Measurements from ENCODE around the gene ZCCHC17. TPM values are rescaled to one million over a fixed set of nuclear protein-coding genes. Genes with fewer than 3 reads are reported as not detected.

The ZCCHC17 gene
- total RNA-seq, 1 donor from 2014 or later: 26.2 TPM

GRCh38 chr1:31318146-31318545 is 21.3 kb downstream of the ZCCHC17 start:
- Mint-ChIP-seq H3K36me3 (ENCODE audit: low read depth) (peaks cover 61% of the 10 kb centered on the region), H3K4me1 (ENCODE audit: low read depth) (no peaks in the 10 kb centered on the region), H3K9me3 (no peaks in the 10 kb centered on the region), H3K27me3 (ENCODE audit: low read depth) (no peaks in the 10 kb centered on the region), H3K27ac (no peak overlapping the region), H3K4me3 (ENCODE audit: low read depth) (no peak overlapping the region)
- no peak for DNase-seq (ENCODE audit: low spot score)
- intact Hi-C loops (cut with micrococcal nuclease): no loop called here

- intact Hi-C loops (cut with micrococcal nuclease): no loop called here
- Mint-ChIP-seq H3K36me3 (ENCODE audit: low read depth) (peaks cover 30% of the 10 kb centered on the region), H3K9me3 (no peaks in the 10 kb centered on the region), H3K4me1 (ENCODE audit: low read depth) (no peaks in the 10 kb centered on the region), H3K27ac (no peak overlapping the region), H3K27me3 (ENCODE audit: low read depth) (no peaks in the 10 kb centered on the region), H3K4me3 (ENCODE audit: low read depth) (no peak overlapping the region)
- no peak for DNase-seq (ENCODE audit: low spot score)
These were observed 27.3 kb downstream of the ZCCHC17 start for GRCh38 chr1:31324093-31324492.

- intact Hi-C loops (cut with micrococcal nuclease): no loop called here
- no peaks in the 10 kb centered on the region for H3K9me3 Mint-ChIP-seq
- no peak overlapping the region for H3K4me3 Mint-ChIP-seq (ENCODE audit: low read depth)
- no peaks in the 10 kb centered on the region for H3K4me1 Mint-ChIP-seq (ENCODE audit: low read depth)
- no peak for DNase-seq (ENCODE audit: low spot score)
- no peaks in the 10 kb centered on the region for H3K27me3 Mint-ChIP-seq (ENCODE audit: low read depth)
- H3K27ac Mint-ChIP-seq: no peak overlapping the region
- H3K36me3 Mint-ChIP-seq (ENCODE audit: low read depth): peaks cover 24% of the 10 kb centered on the region
These were observed 28.2 kb downstream of the ZCCHC17 start for GRCh38 chr1:31324992-31325391.

- peaks cover 15% of the 10 kb centered on the region for H3K36me3 Mint-ChIP-seq (ENCODE audit: low read depth)
- no peaks in the 10 kb centered on the region for H3K27me3 Mint-ChIP-seq (ENCODE audit: low read depth)
- no peak overlapping the region for H3K27ac Mint-ChIP-seq
- intact Hi-C loops (cut with micrococcal nuclease): no loop called here
- no peak overlapping the region for H3K4me3 Mint-ChIP-seq (ENCODE audit: low read depth)
- H3K9me3 Mint-ChIP-seq: no peaks in the 10 kb centered on the region
- DNase-seq (ENCODE audit: low spot score): no peak
- H3K4me1 Mint-ChIP-seq (ENCODE audit: low read depth): no peaks in the 10 kb centered on the region
These were observed 29.6 kb downstream of the ZCCHC17 start for GRCh38 chr1:31326461-31326860.

- no peak overlapping the region for H3K27ac Mint-ChIP-seq
- intact Hi-C loops (cut with micrococcal nuclease): no loop called here
- H3K4me3 Mint-ChIP-seq (ENCODE audit: low read depth): no peak overlapping the region
- no peaks in the 10 kb centered on the region for H3K9me3 Mint-ChIP-seq
- peaks cover 10% of the 10 kb centered on the region for H3K36me3 Mint-ChIP-seq (ENCODE audit: low read depth)
- no peak for DNase-seq (ENCODE audit: low spot score)
- no peaks in the 10 kb centered on the region for H3K4me1 Mint-ChIP-seq (ENCODE audit: low read depth)
- no peaks in the 10 kb centered on the region for H3K27me3 Mint-ChIP-seq (ENCODE audit: low read depth)
These were observed 30.5 kb downstream of the ZCCHC17 start for GRCh38 chr1:31327381-31327780.

- Mint-ChIP-seq H3K27ac (no peak overlapping the region), H3K36me3 (ENCODE audit: low read depth) (peaks cover 16% of the 10 kb centered on the region), H3K4me1 (ENCODE audit: low read depth) (no peaks in the 10 kb centered on the region), H3K27me3 (ENCODE audit: low read depth) (no peaks in the 10 kb centered on the region), H3K4me3 (ENCODE audit: low read depth) (no peak overlapping the region), H3K9me3 (no peaks in the 10 kb centered on the region)
- no peak for DNase-seq (ENCODE audit: low spot score)
- intact Hi-C loops (cut with micrococcal nuclease): loop anchor here (5.0 kb wide), 1 partner anchor 153 kb away; no protein-coding TSS in a partner anchor
These were observed 38.2 kb downstream of the ZCCHC17 start for GRCh38 chr1:31335007-31335406.

- no peak for DNase-seq (ENCODE audit: low spot score)
- Mint-ChIP-seq H3K27me3 (ENCODE audit: low read depth) (no peaks in the 10 kb centered on the region), H3K9me3 (no peaks in the 10 kb centered on the region), H3K4me3 (ENCODE audit: low read depth) (no peak overlapping the region), H3K36me3 (ENCODE audit: low read depth) (peaks cover 15% of the 10 kb centered on the region), H3K27ac (no peak overlapping the region), H3K4me1 (ENCODE audit: low read depth) (no peaks in the 10 kb centered on the region)
- intact Hi-C loops (cut with micrococcal nuclease): loop anchor here (5.0 kb wide), 1 partner anchor 155 kb away; no protein-coding TSS in a partner anchor
These were observed 40.0 kb downstream of the ZCCHC17 start for GRCh38 chr1:31336687-31337467.

GRCh38 chr1:31344503-31344902 is 47.7 kb downstream of the ZCCHC17 start:
- Mint-ChIP-seq H3K4me1 (ENCODE audit: low read depth) (no peaks in the 10 kb centered on the region), H3K36me3 (ENCODE audit: low read depth) (peaks cover 21% of the 10 kb centered on the region), H3K27ac (no peak overlapping the region), H3K9me3 (no peaks in the 10 kb centered on the region), H3K27me3 (ENCODE audit: low read depth) (no peaks in the 10 kb centered on the region), H3K4me3 (ENCODE audit: low read depth) (no peak overlapping the region)
- intact Hi-C loops (cut with micrococcal nuclease): no loop called here
- DNase-seq (ENCODE audit: low spot score): no peak

GRCh38 chr1:31345635-31346034 is 48.8 kb downstream of the ZCCHC17 start:
- intact Hi-C loops (cut with micrococcal nuclease): no loop called here
- H3K4me1 Mint-ChIP-seq (ENCODE audit: low read depth): no peaks in the 10 kb centered on the region
- no peak overlapping the region for H3K27ac Mint-ChIP-seq
- DNase-seq (ENCODE audit: low spot score): no peak
- H3K4me3 Mint-ChIP-seq (ENCODE audit: low read depth): no peak overlapping the region
- peaks cover 16% of the 10 kb centered on the region for H3K36me3 Mint-ChIP-seq (ENCODE audit: low read depth)
- no peaks in the 10 kb centered on the region for H3K27me3 Mint-ChIP-seq (ENCODE audit: low read depth)
- no peaks in the 10 kb centered on the region for H3K9me3 Mint-ChIP-seq

GRCh38 chr1:31346785-31347184 is 50.0 kb downstream of the ZCCHC17 start:
- no peak overlapping the region for H3K4me3 Mint-ChIP-seq (ENCODE audit: low read depth)
- H3K27ac Mint-ChIP-seq: no peak overlapping the region
- intact Hi-C loops (cut with micrococcal nuclease): no loop called here
- peaks cover 15% of the 10 kb centered on the region for H3K36me3 Mint-ChIP-seq (ENCODE audit: low read depth)
- DNase-seq (ENCODE audit: low spot score): no peak
- no peaks in the 10 kb centered on the region for H3K9me3 Mint-ChIP-seq
- no peaks in the 10 kb centered on the region for H3K27me3 Mint-ChIP-seq (ENCODE audit: low read depth)
- no peaks in the 10 kb centered on the region for H3K4me1 Mint-ChIP-seq (ENCODE audit: low read depth)

- no peaks in the 10 kb centered on the region for H3K27me3 Mint-ChIP-seq (ENCODE audit: low read depth)
- H3K4me1 Mint-ChIP-seq (ENCODE audit: low read depth): no peaks in the 10 kb centered on the region
- peaks cover 20% of the 10 kb centered on the region for H3K36me3 Mint-ChIP-seq (ENCODE audit: low read depth)
- intact Hi-C loops (cut with micrococcal nuclease): no loop called here
- H3K4me3 Mint-ChIP-seq (ENCODE audit: low read depth): no peak overlapping the region
- H3K9me3 Mint-ChIP-seq: no peaks in the 10 kb centered on the region
- H3K27ac Mint-ChIP-seq: no peak overlapping the region
- no peak for DNase-seq (ENCODE audit: low spot score)
These were observed 51.6 kb downstream of the ZCCHC17 start for GRCh38 chr1:31348449-31348848.

- peaks cover 19% of the 10 kb centered on the region for H3K36me3 Mint-ChIP-seq (ENCODE audit: low read depth)
- H3K27me3 Mint-ChIP-seq (ENCODE audit: low read depth): no peaks in the 10 kb centered on the region
- H3K4me1 Mint-ChIP-seq (ENCODE audit: low read depth): peaks cover 1% of the 10 kb centered on the region
- intact Hi-C loops (cut with micrococcal nuclease): no loop called here
- H3K27ac Mint-ChIP-seq: no peak overlapping the region
- no peaks in the 10 kb centered on the region for H3K9me3 Mint-ChIP-seq
- DNase-seq (ENCODE audit: low spot score): no peak
- no peak overlapping the region for H3K4me3 Mint-ChIP-seq (ENCODE audit: low read depth)
These were observed 57.5 kb downstream of the ZCCHC17 start for GRCh38 chr1:31354283-31354682.

GRCh38 chr1:31356427-31356826 is 59.6 kb downstream of the ZCCHC17 start:
- Mint-ChIP-seq H3K36me3 (ENCODE audit: low read depth) (peaks cover 19% of the 10 kb centered on the region), H3K9me3 (no peaks in the 10 kb centered on the region), H3K4me1 (ENCODE audit: low read depth) (peaks cover 1% of the 10 kb centered on the region), H3K27me3 (ENCODE audit: low read depth) (no peaks in the 10 kb centered on the region), H3K27ac (no peak overlapping the region), H3K4me3 (ENCODE audit: low read depth) (no peak overlapping the region)
- intact Hi-C loops (cut with micrococcal nuclease): no loop called here
- no peak for DNase-seq (ENCODE audit: low spot score)
